ENCODE data around the gene NMD3.

- TF ChIP-seq POLR2A (IDR thresholded peaks at IDR 0.05) (no peak), CTCF (IDR thresholded peaks at IDR 0.05 in 4 of 5, conservative IDR thresholded peaks at IDR 0.05 in 1 of 5) (no peak)
These were observed 51.4 kb downstream of the NMD3 start for GRCh38 chr3:161272524-161272923.

Data from gastrocnemius medialis (tissue), 4 donors.